ENCODE measurements around the gene MOB1B. TPM values are rescaled to one million over a fixed set of nuclear protein-coding genes. Genes with fewer than 3 reads are reported as not detected.

The MOB1B gene
- total and polyA plus RNA-seq, 2 of the 13 experiments (the other 11 are each of a cell fraction or from before 2014, with no cell fraction given) = 3.9 to 4.0 TPM

- TF ChIP-seq, protein P1, sequence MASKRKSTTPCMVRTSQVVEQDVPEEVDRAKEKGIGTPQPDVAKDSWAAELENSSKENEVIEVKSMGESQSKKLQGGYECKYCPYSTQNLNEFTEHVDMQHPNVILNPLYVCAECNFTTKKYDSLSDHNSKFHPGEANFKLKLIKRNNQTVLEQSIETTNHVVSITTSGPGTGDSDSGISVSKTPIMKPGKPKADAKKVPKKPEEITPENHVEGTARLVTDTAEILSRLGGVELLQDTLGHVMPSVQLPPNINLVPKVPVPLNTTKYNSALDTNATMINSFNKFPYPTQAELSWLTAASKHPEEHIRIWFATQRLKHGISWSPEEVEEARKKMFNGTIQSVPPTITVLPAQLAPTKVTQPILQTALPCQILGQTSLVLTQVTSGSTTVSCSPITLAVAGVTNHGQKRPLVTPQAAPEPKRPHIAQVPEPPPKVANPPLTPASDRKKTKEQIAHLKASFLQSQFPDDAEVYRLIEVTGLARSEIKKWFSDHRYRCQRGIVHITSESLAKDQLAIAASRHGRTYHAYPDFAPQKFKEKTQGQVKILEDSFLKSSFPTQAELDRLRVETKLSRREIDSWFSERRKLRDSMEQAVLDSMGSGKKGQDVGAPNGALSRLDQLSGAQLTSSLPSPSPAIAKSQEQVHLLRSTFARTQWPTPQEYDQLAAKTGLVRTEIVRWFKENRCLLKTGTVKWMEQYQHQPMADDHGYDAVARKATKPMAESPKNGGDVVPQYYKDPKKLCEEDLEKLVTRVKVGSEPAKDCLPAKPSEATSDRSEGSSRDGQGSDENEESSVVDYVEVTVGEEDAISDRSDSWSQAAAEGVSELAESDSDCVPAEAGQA (IDR thresholded peaks at IDR 0.05; ENCODE audit: low read depth) = no peak
- TF ChIP-seq, protein P1 (CRISPR knock-in tag; IDR thresholded peaks at IDR 0.05; ENCODE audit: borderline replicate concordance) = 0 out of 2 replicates have a peak, but pooled peaks have one; percentile 3
- TF ChIP-seq PAXIP1 (CRISPR knock-in tag; conservative IDR thresholded peaks at IDR 0.05) (no peak), ZFP41 (CRISPR knock-in tag; IDR thresholded peaks at IDR 0.05; ENCODE audit: borderline replicate concordance) (no peak), ZNF816 (CRISPR knock-in tag; IDR thresholded peaks at IDR 0.05; ENCODE audit: borderline replicate concordance) (0 out of 2 replicates have a peak, but pooled peaks have one; percentile 5), PRDM15 (CRISPR knock-in tag; IDR thresholded peaks at IDR 0.05) (0 out of 2 replicates have a peak, but pooled peaks have one; percentile 11), ELF1 (CRISPR knock-in tag; IDR thresholded peaks at IDR 0.05) (no peak), PCBP2 (optimal IDR thresholded peaks at IDR 0.05; ENCODE audit: low read depth, low read length, poor library complexity, severe bottlenecking) (no peak)
These were observed 574 bp upstream of the MOB1B start (continued) for GRCh38 chr4:70901607-70901983.
